Upper lobe of left lung (tissue), 6 donors: ENCODE results near the gene GOLIM4. TPM values are rescaled to one million over a fixed set of nuclear protein-coding genes. Genes with fewer than 3 reads are reported as not detected.

Experiments
- ATAC-seq, 2 donors: fragments of 200-7000 bp; cut with Tn5 transposase; one replicate each; pipeline ENCODE4 v1.9.1; 2022; ENCODE audit warnings: mild to moderate bottlenecking in 2 of 2, moderate library complexity in 2 of 2; ENCODE audit not compliant: low FRiP score in 2 of 2
- DNase-seq, 2 donors: peaks; one replicate each; pipeline ENCODE4 v3.0.0-alpha.2; 2019 to 2020
- H3K27ac ChIP-seq, 4 donors: fragments of 200-600 bp; sonication (generic); one replicate each; pipeline ENCODE4 v1.5.1; 2016 to 2019
- H3K27me3 ChIP-seq, 4 donors: fragments of 200-600 bp; sonication (generic); one replicate each; pipeline ENCODE4 v1.5.1; 2017 to 2019
- H3K36me3 ChIP-seq, 4 donors: fragments of 200-600 bp; sonication (generic); one replicate each; pipeline ENCODE4 v1.5.1; 2016 to 2019
- H3K4me1 ChIP-seq, 4 donors: fragments of 200-600 bp; sonication (generic); one replicate each; pipeline ENCODE4 v1.5.1; 2018 to 2019
- H3K4me3 ChIP-seq, 4 donors: fragments of 200-600 bp; sonication (generic); one replicate each; pipeline ENCODE4 v1.5.1; 2017 to 2019; ENCODE audit warnings: mild to moderate bottlenecking in 2 of 4, moderate library complexity in 1 of 4
- H3K9me3 ChIP-seq, 4 donors: fragments of 200-600 bp; sonication (generic); one replicate each; pipeline ENCODE4 v1.5.1; 2018 to 2019
- CTCF ChIP-seq, 6 experiments: fragments of 450-650 bp in 4 of 6; fragments of 200-600 bp in 2 of 6; sonication (generic) in 2 of 6; IDR thresholded peaks; one replicate each; pipeline ENCODE4 v1.5.1; 2016 to 2019; ENCODE audit warnings: antibody characterized with exemption in 6 of 6
- EP300 ChIP-seq, 4 donors: sonication (generic); formaldehyde crosslinking; IDR thresholded peaks; one replicate each; pipeline ENCODE4 v1.5.1; 2017; ENCODE audit warnings: antibody characterized with exemption in 4 of 4, control low read depth in 2 of 4
- POLR2A ChIP-seq, 4 donors: fragments of 450-650 bp; IDR thresholded peaks; one replicate each; pipeline ENCODE4 v1.5.1; 2016 to 2017; ENCODE audit warnings: antibody characterized with exemption in 4 of 4, mild to moderate bottlenecking in 2 of 4
- POLR2AphosphoS5 ChIP-seq, 2 donors: sonication (generic); formaldehyde crosslinking; IDR thresholded peaks; one replicate each; pipeline ENCODE4 v1.5.1; 2017; ENCODE audit warnings: antibody characterized with exemption in 2 of 2
- WGBS, 2 donors: methylation state at CpG; one replicate each; pipeline ENCODE4 v1.1.5; 2017 to 2018; 5-methylcytosine and 5-hydroxymethylcytosine counted together
- total RNA-seq, 6 donors: library from RNA; depleted of rRNA in 4 of 6; stranded (reverse); fragments of >200 nt in 4 of 6; gene quantifications; one replicate each; pipeline versions ENCODE4 v1.1.0 to v1.2.1, GENCODE V29; 2016 to 2021
- donor health status: DM: no; HTN: no; CAD: no; lungs with moderate emphysema.
- donor health status: DM: no; HTN: yes; CAD: no; lungs with severe emphysema.

The GOLIM4 gene
- total RNA-seq, 6 donors from 2014 or later: 34.6 to 79.1 (median 43.6) TPM

- Histone ChIP-seq H3K9me3 (no peaks in the 10 kb centered on the region), H3K4me1 (peaks cover 8 to 14% (median 10%) of the 10 kb centered on the region in 4 donors), H3K27ac (no peak overlapping the region), H3K36me3 (no peaks in the 10 kb centered on the region), H3K4me3 (no peak overlapping the region), H3K27me3 (no peaks in the 10 kb centered on the region)
- DNase-seq (no peak), ATAC-seq (peak in 1 of 2 donors; percentile 49)
- 40 to 50% methylated on average over 6 of the region's 6 CpGs for WGBS, 2 donors
- TF ChIP-seq CTCF (IDR thresholded peaks at IDR 0.05) (no peak), POLR2A (IDR thresholded peaks at IDR 0.05) (no peak), EP300 (IDR thresholded peaks at IDR 0.05) (no peak), POLR2AphosphoS5 (IDR thresholded peaks at IDR 0.05) (no peak)
These were observed 27.8 kb upstream of the GOLIM4 start for GRCh38 chr3:168123201-168124176.

- TF ChIP-seq POLR2A (IDR thresholded peaks at IDR 0.05): no peak
- TF ChIP-seq POLR2AphosphoS5 (IDR thresholded peaks at IDR 0.05): no peak
- TF ChIP-seq EP300 (IDR thresholded peaks at IDR 0.05): no peak
- no peak for TF ChIP-seq CTCF (IDR thresholded peaks at IDR 0.05)
- Histone ChIP-seq H3K4me1 (peaks cover 23 to 31% (median 27%) of the 10 kb centered on the region in 4 donors), H3K27ac (peak overlapping the region; percentile 20 to 47 (median 34)), H3K9me3 (no peaks in the 10 kb centered on the region), H3K36me3 (no peaks in the 10 kb centered on the region), H3K27me3 (no peaks in the 10 kb centered on the region), H3K4me3 (no peak overlapping the region)
- 46 to 47% methylated on average over 4 of the region's 4 CpGs for WGBS, 2 donors
- ATAC-seq: peak in 1 of 2 donors; percentile 50
- no peak for DNase-seq
These were observed 25.7 kb upstream of the GOLIM4 start for GRCh38 chr3:168121184-168122017.

GRCh38 chr3:168117853-168118313 is 22.2 kb upstream of the GOLIM4 start:
- Histone ChIP-seq H3K27me3 (no peaks in the 10 kb centered on the region), H3K4me1 (peaks cover 23 to 41% (median 31%) of the 10 kb centered on the region in 4 donors), H3K36me3 (no peaks in the 10 kb centered on the region), H3K9me3 (no peaks in the 10 kb centered on the region), H3K4me3 (no peak overlapping the region), H3K27ac (peak overlapping the region; percentile 11 to 78 (median 55))
- peak; percentile 41 to 60 for ATAC-seq
- WGBS, 2 donors: 28 to 39% methylated on average over 2 of the region's 2 CpGs
- peak in 1 of 2 donors; percentile 28 for DNase-seq
- TF ChIP-seq POLR2AphosphoS5 (IDR thresholded peaks at IDR 0.05) (no peak), CTCF (IDR thresholded peaks at IDR 0.05) (no peak), EP300 (IDR thresholded peaks at IDR 0.05) (no peak), POLR2A (IDR thresholded peaks at IDR 0.05) (no peak)

GRCh38 chr3:168117059-168117458 is 21.3 kb upstream of the GOLIM4 start:
- 23 to 32% methylated on average over 3 of the region's 3 CpGs for WGBS, 2 donors
- Histone ChIP-seq H3K27me3 (no peaks in the 10 kb centered on the region), H3K4me3 (no peak overlapping the region), H3K27ac (peak overlapping the region; percentile 11 to 78 (median 55)), H3K36me3 (no peaks in the 10 kb centered on the region), H3K4me1 (peaks cover 23 to 41% (median 31%) of the 10 kb centered on the region in 4 donors), H3K9me3 (no peaks in the 10 kb centered on the region)
- TF ChIP-seq POLR2AphosphoS5 (IDR thresholded peaks at IDR 0.05): no peak
- no peak for TF ChIP-seq CTCF (IDR thresholded peaks at IDR 0.05)
- DNase-seq: peak in 1 of 2 donors; percentile 78
- peak; percentile 44 to 79 for ATAC-seq
